BE2C (cell line): ENCODE measurements around the gene CKMT2.
A peak's percentile ranks its signal among the peaks of the same experiment; 100 is the strongest.
"Not testable (repeated sequence)": the region's sequence is repeated elsewhere in the genome, so short reads cannot be mapped to it uniquely, and the experiment has no call there.

Experiments
- DNase-seq: peaks from one replicate; pipeline ENCODE4 v3.0.0-alpha.2; 2020
- H3K27me3 ChIP-seq: fragments of 250-450 bp; sonication (Bioruptor Pico); 2 replicates; pipeline ENCODE4 v1.5.1; 2020; ENCODE audit warnings: mild to moderate bottlenecking
- H3K36me3 ChIP-seq: fragments of 250-450 bp; sonication (Bioruptor Pico); 2 replicates; pipeline ENCODE4 v1.5.1; 2020; ENCODE audit warnings: mild to moderate bottlenecking
- H3K4me1 ChIP-seq: fragments of 250-450 bp; sonication (Bioruptor Pico); 2 replicates; pipeline ENCODE4 v1.5.1; 2020
- H3K4me3 ChIP-seq: 2 replicates; pipeline ENCODE4 v1.5.1; 2011; ENCODE audit warnings: low read depth, low read length
- H3K9me3 ChIP-seq: fragments of 250-450 bp; sonication (Bioruptor Pico); 2 replicates; pipeline ENCODE4 v1.5.1; 2020
- CTCF ChIP-seq: IDR thresholded peaks from 2 replicates; pipeline ENCODE4 v1.5.1; 2012; ENCODE audit warnings: mild to moderate bottlenecking, low read depth, low read length

CKMT2 gene

GRCh38 chr5:81292130-81292529 lies 59.0 kb downstream of the CKMT2 start:
- no peak for TF ChIP-seq CTCF
- Histone ChIP-seq H3K27me3 (no peaks in the 10 kb centered on the region; the same call in 1 of the 2 replicates), H3K4me1 (no peaks in the 10 kb centered on the region; the same call in 1 of the 2 replicates), H3K36me3 (no peaks in the 10 kb centered on the region; the same call in 1 of the 2 replicates), H3K9me3 (peaks cover 4% of the 10 kb centered on the region), H3K4me3 (no peak overlapping the region)
- no peak for DNase-seq

DNA sequence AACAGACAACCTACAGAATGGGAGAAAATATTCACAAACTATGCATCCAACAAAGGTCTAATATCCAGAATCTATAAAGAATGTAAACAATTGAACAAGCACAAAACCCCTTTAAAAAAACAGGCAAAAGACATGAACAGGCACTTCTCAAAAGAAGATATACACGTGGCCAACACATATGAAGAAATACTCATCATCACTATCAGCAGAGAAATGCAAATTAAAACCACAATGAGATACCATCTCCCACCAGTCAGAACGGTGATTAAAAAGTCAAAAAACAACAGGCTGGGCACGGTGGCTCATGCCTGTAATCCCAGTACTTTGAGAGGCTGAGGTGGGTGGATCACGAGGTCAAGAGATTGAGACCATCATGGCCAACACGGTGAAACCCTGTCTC lies 60.9 kb downstream of the CKMT2 start:
- H3K36me3 ChIP-seq: not testable (repeated sequence)

GRCh38 chr5:81297531-81297930 lies 64.4 kb downstream of the CKMT2 start:
- H3K4me1 ChIP-seq: peaks cover 6% of the 10 kb centered on the region
- TF ChIP-seq CTCF: no peak
- H3K36me3 ChIP-seq: peaks cover 4% of the 10 kb centered on the region
- H3K4me3 ChIP-seq: no peak overlapping the region
- DNase-seq: no peak
- H3K27me3 ChIP-seq: no peaks in the 10 kb centered on the region; the same call in 1 of the 2 replicates
- no peaks in the 10 kb centered on the region; the same call in 1 of the 2 replicates for H3K9me3 ChIP-seq

More for the DNA sequence above, 60.9 kb downstream of the CKMT2 start:
- not testable (repeated sequence) for H3K9me3 ChIP-seq, DNase-seq, H3K27me3 ChIP-seq, H3K4me3 ChIP-seq, H3K4me1 ChIP-seq

- H3K27me3 ChIP-seq: no peaks in the 10 kb centered on the region
- peak overlapping the region; percentile 84 for H3K4me3 ChIP-seq
- H3K36me3 ChIP-seq: peaks cover 4% of the 10 kb centered on the region
- no peak for TF ChIP-seq CTCF
- no peaks in the 10 kb centered on the region for H3K9me3 ChIP-seq
- DNase-seq: no peak
- H3K4me1 ChIP-seq: peaks cover 6% of the 10 kb centered on the region
These were observed 67.8 kb downstream of the CKMT2 start for GRCh38 chr5:81300921-81301270.

DNA sequence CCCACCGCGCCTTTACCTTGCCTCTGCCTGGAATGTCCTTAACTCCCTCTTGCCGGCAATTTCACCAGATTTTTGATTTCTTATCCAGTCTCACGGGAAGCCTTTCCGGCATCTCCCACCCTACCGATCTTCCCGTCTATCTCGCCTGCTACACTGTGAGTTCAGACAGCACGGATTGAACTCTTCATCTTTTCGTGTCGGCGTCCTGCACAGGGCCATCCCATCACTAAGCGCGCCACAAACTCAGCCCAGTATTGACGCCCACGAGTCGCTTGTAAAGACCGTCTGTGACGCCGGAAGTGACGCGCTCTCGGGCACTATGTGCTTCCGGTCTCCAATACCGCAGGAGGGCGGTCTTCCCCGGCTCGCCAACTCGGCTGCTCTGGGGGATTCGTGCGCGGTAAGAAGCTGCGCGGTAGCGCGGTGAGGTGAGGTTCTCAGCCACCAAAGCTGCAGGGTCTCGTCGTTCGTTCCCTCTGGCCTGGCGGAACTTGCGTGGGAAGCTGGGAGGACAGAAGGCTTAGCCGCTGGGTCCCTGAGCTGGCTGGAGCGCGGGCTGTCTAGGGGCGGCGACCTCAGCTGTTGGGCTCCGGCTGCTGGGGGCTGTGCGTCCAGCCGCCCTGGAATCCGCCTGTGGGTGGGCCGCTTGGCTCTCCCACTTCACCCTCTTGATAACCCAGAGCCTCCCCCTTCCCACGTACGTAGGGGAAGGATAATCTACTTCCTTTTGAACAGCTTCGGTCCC lies 68.3 kb downstream of the CKMT2 start, which contains the start of gene ZCCHC9:
TSS of gene ZCCHC9 (plus strand) at position 317 of the 745 bp plus-strand sequence. CDS start 3,171 bp downstream, outside the sequence.
- peak; percentile 40; the same call in 1 of the 2 replicates for TF ChIP-seq CTCF
- DNase-seq: peak; percentile 95
- Histone ChIP-seq H3K27me3 (no peaks in the 10 kb centered on the region), H3K9me3 (no peaks in the 10 kb centered on the region), H3K4me1 (peaks cover 6% of the 10 kb centered on the region), H3K36me3 (peaks cover 4% of the 10 kb centered on the region), H3K4me3 (peak within 1 kb of the TSS; percentile 84)

DNA sequence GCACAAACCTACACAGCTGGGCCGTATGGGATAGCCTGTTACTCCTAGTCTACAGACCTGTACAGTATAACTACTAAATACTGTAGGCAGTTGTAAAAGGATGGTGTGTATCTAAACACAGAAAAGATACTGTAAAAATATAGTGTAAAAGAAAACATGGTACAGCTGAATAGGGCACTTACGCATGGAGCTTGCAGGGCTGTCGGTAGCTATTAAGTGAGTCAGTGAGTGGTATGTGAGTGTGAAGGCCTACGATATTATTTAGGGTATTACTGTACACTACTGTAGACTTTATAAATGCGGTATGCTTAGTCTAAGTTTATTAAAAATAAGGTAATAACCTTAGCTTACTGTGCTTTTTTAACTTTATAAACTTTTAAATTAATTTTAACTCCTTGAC lies 69.5 kb downstream of the CKMT2 start:
- H3K27me3 ChIP-seq: no peaks in the 10 kb centered on the region
- peaks cover 4% of the 10 kb centered on the region for H3K36me3 ChIP-seq
- DNase-seq: no peak
- peaks cover 3% of the 10 kb centered on the region; the same call in 1 of the 2 replicates for H3K4me1 ChIP-seq
- H3K9me3 ChIP-seq: no peaks in the 10 kb centered on the region
- no peak for TF ChIP-seq CTCF
- peak overlapping the region; percentile 84 for H3K4me3 ChIP-seq
